T-helper 17 cell (primary cell): Measurements from ENCODE around the gene HDX. TPM values are rescaled to one million over a fixed set of nuclear protein-coding genes. Genes with fewer than 3 reads are reported as not detected.
"Not testable (repeated sequence)": the region's sequence is repeated elsewhere in the genome, so short reads cannot be mapped to it uniquely, and the experiment has no call there.

Experiments
- ATAC-seq: fragments of 150-1000 bp; cut with Tn5 transposase; 2 replicates; pipeline ENCODE4 v1.10.0; 2021; ENCODE audit warnings: mild to moderate bottlenecking, moderate library complexity
- DNase-seq, 3 donors: peaks; one replicate each; pipeline versions ENCODE4 v3.0.0 to v3.0.0-alpha.2; 2020 to 2021
- H3K9me3 ChIP-seq: one replicate; pipeline ENCODE4 v1.7.0; 2013; ENCODE audit warnings: low read length, mild to moderate bottlenecking; ENCODE audit not compliant: control insufficient read depth, poor library complexity, severe bottlenecking
- H3K27ac Mint-ChIP-seq: one replicate; pipeline ENCODE4 v1.8.0; 2022; ENCODE audit warnings: mild to moderate bottlenecking, moderate library complexity, mixed read lengths
- H3K27me3 Mint-ChIP-seq: one replicate; pipeline ENCODE4 v1.8.0; 2022; ENCODE audit warnings: mixed read lengths
- H3K36me3 Mint-ChIP-seq: one replicate; pipeline ENCODE4 v1.8.0; 2022; ENCODE audit warnings: low read depth, mixed read lengths
- H3K4me1 Mint-ChIP-seq: one replicate; pipeline ENCODE4 v1.8.0; 2022; ENCODE audit warnings: mild to moderate bottlenecking, mixed read lengths
- H3K4me3 Mint-ChIP-seq: one replicate; pipeline ENCODE4 v1.8.0; 2022; ENCODE audit warnings: mild to moderate bottlenecking, moderate library complexity, mixed read lengths
- total RNA-seq, 4 donors: library from RNA in 2 of 4; stranded (reverse) in 2 of 4; gene quantifications; one replicate each; pipeline ENCODE4 v1.2.3 and lab custom pipeline; 2022 to 2026

The HDX gene
- total RNA-seq, 2 donors from 2014 or later: 2.8 TPM

- DNase-seq (no peak), ATAC-seq (no peak)
- Mint-ChIP-seq H3K36me3 (no peaks in the 10 kb centered on the region), H3K4me3 (no peak overlapping the region), H3K4me1 (no peaks in the 10 kb centered on the region), H3K27ac (no peak overlapping the region), H3K27me3 (no peaks in the 10 kb centered on the region)
- H3K9me3 ChIP-seq: no peaks in the 10 kb centered on the region
Observed at GRCh38 chrX:84320023-84320422, 182.2 kb downstream of the HDX start.

GRCh38 chrX:84318661-84319060 is 183.6 kb downstream of the HDX start:
- H3K27me3 Mint-ChIP-seq: no peaks in the 10 kb centered on the region
- H3K4me1 Mint-ChIP-seq: no peaks in the 10 kb centered on the region
- DNase-seq: no peak
- H3K27ac Mint-ChIP-seq: no peak overlapping the region
- no peak for ATAC-seq
- H3K4me3 Mint-ChIP-seq: no peak overlapping the region
- H3K9me3 ChIP-seq: no peaks in the 10 kb centered on the region
- no peaks in the 10 kb centered on the region for H3K36me3 Mint-ChIP-seq

DNA sequence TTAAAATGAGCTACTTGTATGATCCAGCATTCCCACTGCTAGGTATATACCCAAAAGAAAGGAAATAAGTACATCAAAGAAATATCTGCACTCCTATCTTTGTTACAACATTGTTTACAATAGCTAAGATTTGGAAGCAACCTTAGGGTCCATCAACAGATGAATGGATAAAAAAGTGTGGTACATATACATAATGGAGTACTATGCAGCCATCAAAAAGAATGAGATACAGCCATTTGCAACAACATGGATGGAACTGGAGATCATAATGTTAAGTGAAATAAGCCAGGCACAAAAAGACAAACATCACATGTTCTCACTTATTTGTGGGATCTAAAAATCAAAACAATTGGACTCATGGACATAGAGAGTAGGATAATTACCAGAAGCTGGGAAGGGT is 186.3 kb downstream of the HDX start:
- ATAC-seq, H3K4me3 Mint-ChIP-seq, H3K27me3 Mint-ChIP-seq, DNase-seq, H3K4me1 Mint-ChIP-seq, H3K36me3 Mint-ChIP-seq, H3K9me3 ChIP-seq, H3K27ac Mint-ChIP-seq: not testable (repeated sequence)
